Activated naive CD4-positive, alpha-beta T cell treated with Interleukin-2 at 50 U/mL for 16 hours (primary cell): Measurements from ENCODE around the gene MAP4K4.
"Not testable (repeated sequence)": the region's sequence is repeated elsewhere in the genome, so short reads cannot be mapped to it uniquely, and the experiment has no call there.

Source experiments
- DNase-seq: peaks from one replicate; pipeline ENCODE4 v3.0.0-alpha.2; 2020

Gene MAP4K4

GRCh38 chr2:101935764-101936163 is 238.3 kb downstream of the MAP4K4 start:
- DNase-seq, result not testable (repeated sequence)

GRCh38 chr2:101942851-101943250 is 245.3 kb downstream of the MAP4K4 start:
- DNase-seq, result no peak
